Duodenal mucosa (tissue), 2 donors: Measurements from ENCODE around the gene EIF1B.
A peak's percentile ranks its signal among the peaks of the same experiment; 100 is the strongest.

Experiments
- H3K27ac ChIP-seq: one replicate; pipeline ENCODE4 v1.7.0; 2013; ENCODE audit warnings: low read depth, low read length
- H3K27me3 ChIP-seq, 2 donors: one replicate each; pipeline ENCODE4 v1.7.0; 2013; ENCODE audit warnings: low read length in 2 of 2, control low read depth in 1 of 2; ENCODE audit not compliant: insufficient read depth in 2 of 2, control insufficient read depth in 1 of 2
- H3K36me3 ChIP-seq, 2 donors: one replicate each; pipeline ENCODE4 v1.7.0; 2013; ENCODE audit warnings: low read length in 2 of 2, control low read depth in 1 of 2; ENCODE audit not compliant: insufficient read depth in 2 of 2, control insufficient read depth in 1 of 2
- H3K4me1 ChIP-seq, 2 donors: one replicate each; pipeline ENCODE4 v1.7.0; 2013; ENCODE audit warnings: low read length in 2 of 2, control low read depth in 1 of 2; ENCODE audit not compliant: insufficient read depth in 2 of 2, control insufficient read depth in 1 of 2
- H3K4me3 ChIP-seq, 2 donors: one replicate each; pipeline ENCODE4 v1.7.0; 2013; ENCODE audit warnings: low read length in 2 of 2, low read depth in 1 of 2
- H3K9ac ChIP-seq, 2 donors: one replicate each; pipeline ENCODE4 v1.7.0; 2013; ENCODE audit warnings: low read length in 2 of 2, low read depth in 1 of 2
- H3K9me3 ChIP-seq, 2 donors: one replicate each; pipeline ENCODE4 v1.7.0; 2013; ENCODE audit warnings: low read length in 2 of 2, control low read depth in 1 of 2; ENCODE audit not compliant: control insufficient read depth in 1 of 2

The EIF1B gene

DNA sequence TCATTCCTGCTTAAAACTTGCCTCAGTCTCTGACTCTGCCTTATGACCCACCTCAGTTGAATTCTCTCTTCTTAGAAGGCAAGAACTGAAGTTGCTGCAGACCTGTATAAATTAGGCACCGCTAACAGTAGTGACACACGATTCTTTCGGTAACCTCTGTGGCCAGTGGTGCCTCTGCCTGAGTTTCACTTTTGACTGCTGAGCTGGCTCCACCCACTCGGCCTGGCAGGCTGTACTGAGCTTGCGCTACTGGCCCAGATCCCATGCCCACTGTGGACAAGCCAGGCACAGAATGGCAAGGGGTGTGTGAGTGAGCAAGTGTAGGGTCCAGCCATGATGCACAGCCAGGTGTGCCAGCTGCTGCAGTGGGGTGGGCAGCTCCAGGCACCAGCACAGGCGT, 19.1 kb upstream of the EIF1B start:
- Histone ChIP-seq H3K4me3 (peak overlapping the region in 1 of 2 donors; percentile 11), H3K36me3 (peaks cover 4 to 6% of the 10 kb centered on the region in 2 donors), H3K9me3 (no peaks in the 10 kb centered on the region), H3K27me3 (no peaks in the 10 kb centered on the region), H3K27ac (no peak overlapping the region), H3K9ac (no peak overlapping the region), H3K4me1 (no peaks in the 10 kb centered on the region)

DNA sequence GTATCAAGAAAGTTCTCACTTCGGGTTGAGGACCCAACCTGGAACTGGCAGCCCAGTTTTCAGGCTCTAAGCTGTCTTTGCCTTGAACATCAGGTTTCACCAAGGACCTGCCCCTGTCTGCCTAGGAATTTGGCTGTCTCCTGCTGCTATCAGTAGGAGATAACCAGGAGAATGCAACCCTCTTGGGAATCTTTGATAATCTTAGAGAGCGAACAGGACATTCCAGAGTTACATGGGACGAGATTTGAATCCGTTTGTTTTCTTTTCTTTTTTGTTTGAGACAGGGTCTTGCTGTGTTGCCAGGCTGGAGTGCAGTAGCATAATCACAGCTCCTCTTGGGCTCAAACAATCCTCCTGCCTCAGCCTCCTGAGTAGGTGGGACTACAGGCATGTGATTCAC, 18.0 kb upstream of the EIF1B start:
- H3K27ac ChIP-seq, result no peak overlapping the region
- H3K4me3 ChIP-seq, result no peak overlapping the region

DNA sequence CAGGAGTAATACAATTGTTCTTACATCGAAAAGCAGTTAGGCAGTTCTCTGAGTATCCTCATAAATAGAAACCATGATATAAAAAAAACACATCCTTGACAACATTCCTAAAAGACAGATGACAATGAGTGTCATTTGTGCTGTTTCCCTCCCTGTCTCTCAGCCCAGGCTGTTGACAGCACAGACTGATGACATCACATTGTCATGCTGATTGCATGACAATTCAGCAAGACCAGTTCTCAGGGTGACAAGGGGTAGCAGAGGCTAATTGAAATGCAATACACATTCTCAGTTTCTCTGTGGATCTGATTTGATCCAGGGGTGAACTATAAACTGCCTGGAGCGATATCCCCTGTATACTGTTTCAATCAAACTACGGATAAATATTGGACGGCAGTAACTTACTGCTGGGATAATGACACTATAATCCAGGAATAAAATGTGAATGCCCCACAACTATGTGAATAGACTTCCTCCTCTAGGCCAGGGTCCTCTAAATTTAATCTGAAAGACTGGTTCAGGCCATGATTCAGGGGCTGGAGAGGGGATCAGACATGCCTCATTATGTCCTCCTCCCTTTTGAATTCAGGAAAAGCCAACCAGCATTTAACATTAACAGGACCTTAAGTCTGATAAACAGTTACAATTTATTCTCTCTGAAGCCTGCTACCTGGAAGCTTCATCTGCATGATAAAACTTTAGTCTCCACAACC, 16.7 kb upstream of the EIF1B start:
- no peak overlapping the region for H3K27ac ChIP-seq
- H3K36me3 ChIP-seq, result peaks cover 4 to 6% of the 10 kb centered on the region in 2 donors
- no peak overlapping the region for H3K9ac ChIP-seq
- no peak overlapping the region for H3K4me3 ChIP-seq
- H3K9me3 ChIP-seq, result no peaks in the 10 kb centered on the region
- H3K27me3 ChIP-seq, result no peaks in the 10 kb centered on the region
- H3K4me1 ChIP-seq, result no peaks in the 10 kb centered on the region

More for the DNA sequence above, 18.0 kb upstream of the EIF1B start:
- H3K9me3 ChIP-seq, result no peaks in the 10 kb centered on the region
- H3K4me1 ChIP-seq, result no peaks in the 10 kb centered on the region
- H3K9ac ChIP-seq, result no peak overlapping the region
- peaks cover 4 to 6% of the 10 kb centered on the region in 2 donors for H3K36me3 ChIP-seq
- no peaks in the 10 kb centered on the region for H3K27me3 ChIP-seq

DNA sequence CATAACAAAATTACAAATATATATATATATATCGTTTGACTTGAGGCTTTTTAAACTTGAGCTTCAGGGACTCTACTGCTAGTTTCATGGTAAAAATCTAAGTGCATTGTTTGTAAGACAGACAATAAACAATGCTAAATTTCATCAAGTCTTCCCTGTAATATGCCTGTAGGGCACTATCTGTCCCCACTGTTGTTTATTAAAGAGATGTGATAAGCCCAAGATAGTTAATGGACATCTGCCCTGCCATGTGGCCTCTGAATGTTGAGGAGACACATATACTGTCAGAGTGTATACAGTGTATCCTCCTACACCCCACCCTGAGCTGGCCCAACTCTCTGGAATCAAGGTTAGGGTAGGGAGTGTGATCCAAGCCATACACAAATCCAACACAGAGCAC, 15.1 kb upstream of the EIF1B start:
- Histone ChIP-seq H3K9me3 (no peaks in the 10 kb centered on the region), H3K9ac (no peak overlapping the region), H3K27me3 (no peaks in the 10 kb centered on the region), H3K4me3 (no peak overlapping the region), H3K27ac (no peak overlapping the region), H3K4me1 (peaks cover 0 to under 1% of the 10 kb centered on the region in 2 donors), H3K36me3 (peaks cover 4 to 6% of the 10 kb centered on the region in 2 donors)

DNA sequence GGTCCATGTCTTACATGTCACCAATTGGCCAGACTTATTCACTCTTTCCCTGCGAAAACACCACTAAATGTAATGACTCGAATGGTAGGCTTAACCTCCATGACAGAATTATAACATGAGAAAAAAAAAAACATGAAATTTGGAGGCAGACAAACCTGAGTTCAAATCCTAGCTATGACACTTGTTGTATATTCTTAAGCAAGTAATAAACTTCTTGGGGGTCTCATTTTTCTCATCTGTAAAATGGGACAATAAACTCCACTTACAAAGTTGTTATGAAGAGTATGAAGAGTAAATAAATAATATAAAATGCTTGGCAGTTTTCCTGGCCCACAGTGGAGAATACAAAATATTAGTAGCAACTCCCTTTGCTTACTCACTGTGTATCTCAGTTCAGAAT, 11.4 kb upstream of the EIF1B start:
- no peak overlapping the region for H3K27ac ChIP-seq
- peaks cover 0 to 3% of the 10 kb centered on the region in 2 donors for H3K4me1 ChIP-seq
- no peaks in the 10 kb centered on the region for H3K27me3 ChIP-seq
- H3K4me3 ChIP-seq, result no peak overlapping the region
- peaks cover 3 to 6% of the 10 kb centered on the region in 2 donors for H3K36me3 ChIP-seq
- no peaks in the 10 kb centered on the region for H3K9me3 ChIP-seq
- H3K9ac ChIP-seq, result no peak overlapping the region

DNA sequence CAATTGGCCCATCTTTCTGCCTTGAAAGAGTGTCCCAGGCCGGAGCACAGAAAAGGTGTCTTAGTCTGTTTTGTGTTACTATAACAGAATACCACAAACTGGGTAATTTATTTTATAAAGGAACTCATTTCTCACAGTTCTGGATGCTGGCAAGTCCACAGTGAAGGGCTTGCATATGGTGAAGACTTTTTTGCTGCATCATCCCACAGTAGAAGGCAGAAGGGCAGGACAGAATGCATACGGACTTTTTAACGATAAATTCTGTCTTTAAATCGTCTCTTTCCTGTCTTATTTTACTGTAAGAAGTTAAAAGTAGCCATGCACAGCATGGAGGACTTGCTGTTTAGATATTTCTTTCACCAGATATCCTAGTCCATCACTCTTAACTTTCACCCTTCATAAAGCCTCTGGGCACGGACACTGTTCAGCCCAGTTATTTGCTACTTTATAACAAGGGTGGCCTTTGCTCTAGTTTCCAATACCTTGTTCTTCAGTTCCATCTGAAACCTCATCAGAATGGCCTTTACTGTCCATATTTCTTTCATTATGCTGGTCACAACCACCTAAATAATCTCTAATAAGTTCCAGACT, 10.3 kb upstream of the EIF1B start:
- H3K9ac ChIP-seq, result no peak overlapping the region
- peaks cover 3 to 6% of the 10 kb centered on the region in 2 donors for H3K36me3 ChIP-seq
- H3K4me3 ChIP-seq, result no peak overlapping the region
- no peaks in the 10 kb centered on the region for H3K9me3 ChIP-seq
- H3K27ac ChIP-seq, result no peak overlapping the region
- peaks cover 0 to 3% of the 10 kb centered on the region in 2 donors for H3K4me1 ChIP-seq
- H3K27me3 ChIP-seq, result no peaks in the 10 kb centered on the region

DNA sequence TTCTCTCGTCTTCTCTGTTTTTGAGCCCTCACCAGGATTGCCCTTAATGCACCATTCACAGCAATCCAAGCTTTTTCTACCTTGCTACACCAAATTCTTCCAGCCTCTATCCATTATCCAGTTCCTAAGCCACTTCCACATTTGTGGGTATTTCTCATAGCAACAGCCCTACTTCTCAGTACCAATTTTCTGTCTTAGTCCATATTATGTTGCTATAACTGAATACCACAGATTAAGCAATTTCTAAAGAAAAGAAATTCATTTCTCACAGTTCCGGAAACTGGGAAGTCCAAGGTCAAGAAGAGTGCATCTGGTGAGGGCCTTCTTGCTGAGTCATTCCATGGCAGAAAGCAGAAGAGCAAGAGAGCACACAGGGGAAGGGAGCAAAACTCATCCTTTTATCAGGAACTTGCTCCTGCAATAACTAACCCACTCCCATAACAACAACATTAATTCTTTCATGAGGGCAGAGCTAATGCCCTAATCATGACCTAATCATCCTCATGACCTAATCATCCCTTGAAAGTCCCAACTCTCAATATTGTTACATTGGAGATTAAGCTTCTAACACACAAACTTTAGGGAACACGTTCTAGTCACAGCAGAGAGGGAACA, 9.7 kb upstream of the EIF1B start:
- Histone ChIP-seq H3K9ac (no peak overlapping the region), H3K27me3 (no peaks in the 10 kb centered on the region), H3K27ac (no peak overlapping the region), H3K4me1 (peaks cover 0 to 3% of the 10 kb centered on the region in 2 donors), H3K4me3 (no peak overlapping the region), H3K36me3 (peaks cover 0 to 3% of the 10 kb centered on the region in 2 donors), H3K9me3 (no peaks in the 10 kb centered on the region)

DNA sequence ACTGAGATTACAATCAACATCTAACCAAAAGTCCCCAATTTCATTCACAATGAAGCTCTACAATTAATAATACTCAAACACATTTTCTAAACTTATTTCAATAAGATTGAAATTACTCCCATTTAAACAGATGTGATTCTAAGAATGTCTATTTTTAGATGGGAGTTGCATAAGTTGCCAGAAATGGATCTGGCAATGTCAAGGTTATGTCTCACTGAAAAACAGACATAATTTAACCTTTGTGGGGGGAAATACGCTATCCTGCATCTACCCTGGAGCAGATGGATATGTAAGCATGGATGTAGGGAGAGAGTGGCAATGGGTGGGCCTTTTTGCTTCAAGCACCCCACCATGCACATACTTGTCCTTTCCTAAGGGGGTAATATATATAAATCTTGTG, 6.7 kb upstream of the EIF1B start:
- Histone ChIP-seq H3K4me3 (no peak overlapping the region), H3K27me3 (no peaks in the 10 kb centered on the region), H3K27ac (no peak overlapping the region), H3K36me3 (peaks cover 0 to 3% of the 10 kb centered on the region in 2 donors), H3K9me3 (no peaks in the 10 kb centered on the region), H3K4me1 (peaks cover 0 to 3% of the 10 kb centered on the region in 2 donors), H3K9ac (no peak overlapping the region)

DNA sequence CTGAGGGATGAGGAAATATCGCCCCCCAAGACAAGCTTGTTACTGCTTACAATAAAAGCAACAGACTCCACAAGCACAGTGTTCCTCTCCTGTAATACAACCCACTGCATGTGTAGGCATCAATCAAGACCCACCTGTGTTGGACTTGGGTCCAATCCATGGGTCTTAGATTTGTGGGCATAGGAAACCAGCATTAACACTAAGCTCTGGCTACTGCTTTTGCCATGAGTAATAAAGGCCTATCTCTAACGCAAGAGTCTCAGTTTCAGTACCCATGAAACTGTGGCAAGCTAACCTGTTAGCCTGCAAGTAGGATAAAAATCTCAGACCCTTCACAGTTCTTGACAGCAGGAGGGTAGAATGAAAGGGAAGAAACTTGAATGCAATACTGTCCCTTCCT, 5.2 kb upstream of the EIF1B start:
- Histone ChIP-seq H3K27ac (no peak overlapping the region), H3K27me3 (no peaks in the 10 kb centered on the region), H3K36me3 (peaks cover 0 to 3% of the 10 kb centered on the region in 2 donors), H3K9me3 (no peaks in the 10 kb centered on the region), H3K4me3 (no peak overlapping the region), H3K9ac (no peak overlapping the region), H3K4me1 (peaks cover 7 to 9% of the 10 kb centered on the region in 2 donors)

DNA sequence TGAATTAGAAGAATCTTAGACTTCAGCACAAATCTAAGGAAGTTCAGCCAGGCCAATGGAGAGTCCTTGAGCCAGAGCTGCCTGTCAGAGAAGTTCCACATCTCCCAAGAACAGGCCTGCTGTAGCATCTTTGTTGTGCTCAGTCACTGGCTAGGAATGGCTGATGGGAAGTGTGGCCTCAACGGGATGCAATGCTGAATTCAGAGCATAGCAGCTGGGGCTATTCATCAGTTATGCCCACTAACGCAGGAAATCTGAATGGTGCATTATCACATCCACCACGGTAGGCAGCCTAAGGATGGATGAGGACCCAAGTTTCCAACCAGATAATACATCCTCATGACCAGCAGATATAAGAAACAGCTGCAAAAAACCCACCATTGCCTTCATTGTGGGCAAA, 3.2 kb upstream of the EIF1B start:
- H3K36me3 ChIP-seq, result no peaks in the 10 kb centered on the region
- no peak overlapping the region for H3K4me3 ChIP-seq
- H3K4me1 ChIP-seq, result peaks cover 11 to 14% of the 10 kb centered on the region in 2 donors
- H3K27ac ChIP-seq, result no peak overlapping the region
- H3K9ac ChIP-seq, result no peak overlapping the region
- H3K9me3 ChIP-seq, result no peaks in the 10 kb centered on the region
- H3K27me3 ChIP-seq, result no peaks in the 10 kb centered on the region
